Subcutaneous adipose tissue (tissue), 4 donors: ENCODE data around the gene FBXL15. TPM values are rescaled to one million over a fixed set of nuclear protein-coding genes. Genes with fewer than 3 reads are reported as not detected.

ENCODE experiments used
- total RNA-seq, 4 donors: library from RNA; depleted of rRNA; stranded (reverse); fragments of >200 nt; gene quantifications; one replicate each; pipeline ENCODE4 v1.1.0, GENCODE V29; 2016
- TF ChIP-seq, protein P1 (sequence below): fragments of 450-650 bp; IDR thresholded peaks from one replicate; pipeline ENCODE4 v1.5.1; 2016; ENCODE audit warnings: low read depth, mild to moderate bottlenecking, control low read depth, antibody characterized with exemption, moderate library complexity

Gene FBXL15
- total RNA-seq, 4 donors from 2014 or later = 8.0 to 31.3 (median 15.5) TPM

DNA sequence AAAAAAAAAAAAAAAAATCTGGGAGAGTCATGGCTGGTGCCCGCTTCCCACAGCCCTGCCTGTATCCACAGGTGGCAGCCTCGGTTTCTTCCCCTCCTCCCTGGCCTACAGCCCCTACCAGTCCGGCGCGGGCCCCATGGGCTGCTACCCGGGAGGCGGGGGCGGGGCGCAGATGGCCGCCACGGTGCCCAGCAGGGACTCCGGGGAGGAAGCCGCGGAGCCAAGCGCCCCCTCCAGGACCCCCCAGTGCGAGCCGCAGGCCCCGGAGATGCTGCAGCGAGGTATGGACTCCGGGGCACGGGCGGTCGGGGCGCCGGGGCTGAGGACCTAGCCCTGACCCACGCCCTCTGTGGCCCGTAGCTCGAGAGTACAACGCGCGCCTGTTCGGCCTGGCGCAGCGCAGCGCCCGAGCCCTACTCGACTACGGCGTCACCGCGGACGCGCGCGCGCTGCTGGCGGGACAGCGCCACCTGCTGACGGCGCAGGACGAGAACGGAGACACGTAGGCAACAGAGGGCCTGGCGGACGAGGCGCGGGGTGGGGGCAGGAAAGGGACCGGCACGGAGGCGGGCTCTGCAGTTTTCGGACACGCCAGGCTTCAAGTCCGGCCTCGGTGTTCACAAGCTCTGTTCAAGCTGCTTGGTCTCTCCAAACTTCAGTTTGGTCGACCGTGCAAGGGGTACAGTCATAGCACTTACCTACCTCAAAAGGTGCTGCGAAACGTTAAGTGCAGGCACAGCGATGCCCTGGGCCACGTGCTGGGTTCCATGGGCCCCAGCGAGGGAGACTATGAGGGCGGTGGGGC is 21.2 kb upstream of the FBXL15 start:
- TF ChIP-seq, protein P1, sequence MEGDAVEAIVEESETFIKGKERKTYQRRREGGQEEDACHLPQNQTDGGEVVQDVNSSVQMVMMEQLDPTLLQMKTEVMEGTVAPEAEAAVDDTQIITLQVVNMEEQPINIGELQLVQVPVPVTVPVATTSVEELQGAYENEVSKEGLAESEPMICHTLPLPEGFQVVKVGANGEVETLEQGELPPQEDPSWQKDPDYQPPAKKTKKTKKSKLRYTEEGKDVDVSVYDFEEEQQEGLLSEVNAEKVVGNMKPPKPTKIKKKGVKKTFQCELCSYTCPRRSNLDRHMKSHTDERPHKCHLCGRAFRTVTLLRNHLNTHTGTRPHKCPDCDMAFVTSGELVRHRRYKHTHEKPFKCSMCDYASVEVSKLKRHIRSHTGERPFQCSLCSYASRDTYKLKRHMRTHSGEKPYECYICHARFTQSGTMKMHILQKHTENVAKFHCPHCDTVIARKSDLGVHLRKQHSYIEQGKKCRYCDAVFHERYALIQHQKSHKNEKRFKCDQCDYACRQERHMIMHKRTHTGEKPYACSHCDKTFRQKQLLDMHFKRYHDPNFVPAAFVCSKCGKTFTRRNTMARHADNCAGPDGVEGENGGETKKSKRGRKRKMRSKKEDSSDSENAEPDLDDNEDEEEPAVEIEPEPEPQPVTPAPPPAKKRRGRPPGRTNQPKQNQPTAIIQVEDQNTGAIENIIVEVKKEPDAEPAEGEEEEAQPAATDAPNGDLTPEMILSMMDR = no peak

- TF ChIP-seq, protein P1 = no peak
Measured at GRCh38 chr10:102400076-102400475, 20.6 kb upstream of the FBXL15 start.

- TF ChIP-seq, protein P1 = no peak
Measured at GRCh38 chr10:102400598-102401341, 19.9 kb upstream of the FBXL15 start.

- TF ChIP-seq, protein P1 = no peak
Measured at GRCh38 chr10:102401342-102401654, 19.3 kb upstream of the FBXL15 start.

GRCh38 chr10:102401735-102402511 is 18.7 kb upstream of the FBXL15 start:
- TF ChIP-seq, protein P1 = no peak

GRCh38 chr10:102402512-102402896 is 18.1 kb upstream of the FBXL15 start:
- TF ChIP-seq, protein P1 = no peak

GRCh38 chr10:102403115-102403514 is 17.5 kb upstream of the FBXL15 start:
- TF ChIP-seq, protein P1 = no peak
